GM19238 (cell line): ENCODE data around the gene CDON.

ENCODE experiments used
- DNase-seq: peaks from one replicate; pipeline ENCODE4 v3.0.0; 2011; ENCODE audit warnings: low spot score; ENCODE audit not compliant: insufficient read length

The CDON gene

DNA sequence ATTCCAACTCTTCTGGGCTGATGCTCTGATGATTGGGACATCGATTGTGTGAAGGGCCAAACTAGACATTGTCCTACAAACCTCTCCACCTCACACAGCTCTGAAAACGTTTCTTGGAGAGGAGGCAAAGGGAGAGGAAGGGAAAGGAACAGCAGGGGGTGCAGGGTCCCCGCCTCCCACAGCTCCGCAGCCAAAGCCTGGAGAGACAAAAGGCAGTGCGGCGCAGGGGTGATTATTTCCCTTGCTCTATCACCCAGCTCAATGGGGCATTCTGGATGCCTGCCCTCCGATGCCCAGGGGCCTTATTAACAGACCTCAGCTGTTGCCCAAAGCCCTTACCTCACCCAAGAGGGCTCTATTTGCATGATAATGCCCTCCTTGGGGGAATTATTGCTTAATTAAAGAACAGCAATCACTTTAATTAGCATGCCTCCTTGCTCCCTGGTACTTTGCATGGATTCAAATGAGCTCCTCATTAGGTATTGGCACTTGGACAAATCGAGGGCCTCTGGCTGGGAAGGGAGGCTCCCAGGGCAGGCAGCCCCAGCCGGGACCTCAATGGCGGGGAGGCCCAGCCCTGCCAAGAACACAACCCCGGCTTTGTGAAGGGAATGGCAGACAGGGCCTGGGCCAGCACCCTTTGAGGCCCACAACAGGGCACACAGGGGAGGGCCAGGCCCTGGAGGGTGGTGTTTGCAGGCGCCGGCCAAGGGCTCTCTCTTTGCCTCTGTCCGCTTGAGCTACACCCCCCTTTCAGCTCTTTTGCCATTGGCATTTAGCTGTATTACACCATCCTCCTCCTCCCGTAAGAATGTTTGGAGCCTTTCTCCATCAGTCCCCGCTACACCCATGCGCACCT lies 19.8 kb upstream of the CDON start:
- no peak for DNase-seq

- no peak for DNase-seq
Observed at GRCh38 chr11:126081915-126082250, 19.2 kb upstream of the CDON start.

- DNase-seq: no peak
Observed at GRCh38 chr11:126080161-126080941, 17.7 kb upstream of the CDON start.

DNA sequence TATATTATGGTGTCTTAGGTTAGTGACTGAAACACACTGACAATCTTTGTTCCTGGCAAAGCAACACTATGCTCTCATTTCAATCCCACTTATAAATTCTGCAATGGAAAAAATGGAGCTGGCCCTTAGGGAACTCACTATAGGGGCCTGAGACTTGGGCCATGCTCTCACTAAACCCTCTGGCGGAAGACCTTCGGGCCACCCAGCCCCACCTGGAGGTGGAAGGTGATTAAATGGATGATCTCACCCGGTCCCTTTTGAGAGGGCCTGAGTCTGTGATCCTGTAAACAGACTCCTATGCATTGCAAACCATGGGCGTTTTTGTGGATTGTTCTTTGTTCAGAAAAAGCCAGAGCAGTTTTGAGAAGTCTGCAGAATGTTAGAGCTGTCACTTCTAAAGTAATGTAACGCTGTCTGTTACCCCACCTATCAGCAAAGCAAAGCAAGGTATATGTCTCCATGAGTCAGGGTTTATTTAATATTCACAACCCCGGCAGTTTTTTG lies 17.0 kb upstream of the CDON start:
- no peak for DNase-seq

DNA sequence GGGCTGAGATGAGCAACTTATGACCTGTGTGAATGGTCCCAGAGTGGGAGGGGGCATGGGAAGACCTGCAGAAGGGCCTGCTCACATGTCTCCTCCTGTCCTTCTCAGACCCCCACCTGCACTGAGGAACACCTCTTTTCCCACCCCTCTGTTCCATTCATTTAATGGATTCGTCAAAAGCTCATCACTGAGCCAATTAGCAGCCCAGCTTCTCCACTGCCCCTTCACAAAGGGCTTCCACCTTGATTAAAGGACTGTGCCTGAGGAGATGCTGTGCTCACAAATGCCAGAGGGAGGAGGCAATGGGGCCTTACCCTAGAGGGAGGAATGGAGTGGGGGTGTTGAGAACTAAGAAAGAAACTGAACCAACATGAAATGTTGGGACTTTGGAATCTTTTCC lies 14.0 kb upstream of the CDON start:
- DNase-seq: no peak

GRCh38 chr11:126072801-126073594 lies 10.3 kb upstream of the CDON start:
- DNase-seq: no peak

DNA sequence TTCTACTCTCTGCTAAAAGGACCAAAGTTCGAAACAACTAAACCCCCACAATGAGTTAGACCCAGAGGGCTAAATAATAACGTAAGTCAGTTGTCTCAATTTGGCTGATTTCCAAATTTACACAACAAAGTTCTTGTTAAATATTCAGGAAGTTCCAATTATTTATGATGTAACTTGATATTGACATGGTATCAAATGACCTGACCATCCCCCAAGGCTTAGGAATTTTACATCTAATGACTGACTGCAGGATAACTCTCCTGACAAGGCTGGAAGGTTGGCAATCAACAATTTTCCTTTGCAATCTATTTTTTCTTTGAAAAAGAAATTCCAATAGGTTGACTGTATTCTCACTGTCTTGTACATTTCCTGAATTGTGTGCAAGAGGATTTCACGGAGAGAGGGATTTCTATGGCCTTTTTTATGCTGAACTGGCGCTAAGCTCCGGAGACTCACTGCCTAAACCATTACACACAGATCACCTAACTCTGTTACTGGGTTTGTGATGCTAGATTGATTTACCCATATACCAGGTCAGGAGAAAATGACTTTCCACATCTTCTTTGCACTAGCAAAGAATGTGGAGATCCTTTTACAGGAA lies 9.6 kb upstream of the CDON start:
- no peak for DNase-seq

DNA sequence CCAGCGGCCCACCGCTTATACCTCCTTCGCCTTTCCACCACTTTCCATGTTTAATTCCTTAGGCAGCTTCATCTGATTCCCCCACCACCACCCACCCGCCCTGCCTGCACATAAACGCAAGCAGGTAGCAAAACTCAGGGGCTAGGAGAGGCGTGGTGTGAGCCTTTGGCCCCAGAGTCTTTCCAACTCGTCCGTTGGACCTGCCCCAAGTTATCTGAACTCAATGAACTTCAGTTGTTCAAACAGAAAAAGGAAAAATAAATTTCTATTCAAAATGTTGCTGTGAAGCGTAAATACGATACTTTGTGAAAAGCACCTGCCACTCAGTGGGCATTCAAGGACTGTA lies 814 bp upstream of the CDON start:
- DNase-seq: no peak

- no peak for DNase-seq
Observed at GRCh38 chr11:126061707-126062678, 673 bp downstream of the CDON start.

- no peak for DNase-seq
Observed at GRCh38 chr11:126060757-126061171, 1.9 kb downstream of the CDON start.

DNA sequence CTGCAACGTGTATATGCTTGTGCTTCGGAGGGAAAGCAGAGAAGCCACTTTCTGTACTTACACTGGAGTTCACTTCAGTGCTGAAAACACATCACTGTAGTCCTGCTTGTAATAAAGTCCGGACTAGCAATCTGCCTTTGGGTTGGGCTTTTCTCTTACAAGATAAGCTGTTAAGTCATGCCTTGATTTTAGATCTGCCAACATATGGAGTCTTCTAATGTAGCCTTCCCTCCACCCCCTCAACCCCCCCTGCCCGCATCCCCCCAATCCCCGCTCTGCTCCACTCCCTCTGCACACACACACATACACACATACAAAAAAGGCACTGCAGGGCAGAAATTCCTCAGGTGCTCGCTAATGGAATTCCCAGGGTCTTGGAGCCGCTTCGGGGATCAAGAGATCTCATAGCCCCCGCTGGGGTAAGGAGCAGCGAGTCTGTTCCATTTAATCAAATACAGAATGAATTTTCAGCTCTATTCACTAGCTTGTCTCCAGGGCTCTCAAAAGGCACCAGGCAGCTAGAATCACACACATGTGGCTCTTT lies 3.4 kb downstream of the CDON start:
- no peak for DNase-seq

GRCh38 chr11:126058105-126058874 lies 4.4 kb downstream of the CDON start:
- DNase-seq: no peak

DNA sequence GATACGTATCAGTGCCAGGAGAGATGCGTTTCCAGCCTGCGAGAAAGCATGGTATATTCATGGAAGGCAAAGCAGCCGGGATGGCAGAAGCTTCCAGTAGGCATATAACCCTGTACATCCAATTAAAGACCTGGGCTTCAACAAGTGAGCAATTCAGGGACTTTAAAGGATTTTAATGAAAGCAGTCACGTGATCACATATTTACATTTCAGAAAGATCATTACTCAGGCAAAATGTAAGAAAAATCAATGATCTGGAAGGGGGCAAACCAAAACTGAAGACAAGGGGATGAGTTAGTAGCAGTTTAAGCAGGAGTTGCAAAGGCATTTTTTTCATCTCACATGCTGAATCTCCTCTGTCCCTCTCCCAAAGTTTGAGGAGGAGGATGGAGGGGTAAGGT lies 7.8 kb downstream of the CDON start:
- DNase-seq: no peak

- DNase-seq: no peak
Observed at GRCh38 chr11:126054408-126054807, 8.3 kb downstream of the CDON start.

GRCh38 chr11:126053415-126054286 lies 9.0 kb downstream of the CDON start:
- no peak for DNase-seq

DNA sequence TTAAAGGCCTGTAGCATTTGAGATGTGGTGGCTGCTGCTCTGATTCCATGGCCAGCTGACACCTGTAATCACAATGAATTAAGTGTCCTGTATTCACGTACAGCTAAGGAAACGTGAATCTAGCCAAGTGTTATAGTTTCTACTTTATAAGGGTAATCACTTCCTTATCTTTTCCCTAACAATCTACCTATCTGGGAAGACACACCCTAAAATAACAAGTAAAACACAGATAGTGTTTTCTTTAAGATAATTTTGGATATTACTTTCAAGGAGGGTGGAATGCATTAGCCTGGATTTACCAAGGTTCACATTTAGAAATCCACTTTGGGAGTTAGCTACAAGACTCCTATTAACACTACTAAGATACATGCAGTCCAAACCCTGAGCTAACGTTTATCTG lies 11.5 kb downstream of the CDON start:
- no peak for DNase-seq

GRCh38 chr11:126049159-126049558 lies 13.5 kb downstream of the CDON start:
- DNase-seq: no peak

- no peak for DNase-seq
Observed at GRCh38 chr11:126048197-126048596, 14.5 kb downstream of the CDON start.
